Epithelial cell of proximal tubule (primary cell): ENCODE measurements around the gene TOPORS. TPM values are rescaled to one million over a fixed set of nuclear protein-coding genes. Genes with fewer than 3 reads are reported as not detected.

Experiments
- DNase-seq: peaks from one replicate; pipeline ENCODE4 v3.0.0-alpha.2; 2011; ENCODE audit warnings: low read depth
- H3K4me3 ChIP-seq: 2 replicates; pipeline ENCODE4 v1.5.1; 2011; ENCODE audit warnings: low read depth, mild to moderate bottlenecking, low read length
- CTCF ChIP-seq: conservative IDR thresholded peaks from 2 replicates; pipeline ENCODE4 v1.5.1; 2012; ENCODE audit warnings: low read depth, mild to moderate bottlenecking, low read length
- total RNA-seq: library from RNA; depleted of rRNA; stranded (reverse); fragments of >200 nt; gene quantifications from 2 replicates; pipeline ENCODE4 v1.2.3, GENCODE V29; 2015

The TOPORS gene
- total RNA-seq, 1 donor from 2014 or later: 18.5 TPM

DNA sequence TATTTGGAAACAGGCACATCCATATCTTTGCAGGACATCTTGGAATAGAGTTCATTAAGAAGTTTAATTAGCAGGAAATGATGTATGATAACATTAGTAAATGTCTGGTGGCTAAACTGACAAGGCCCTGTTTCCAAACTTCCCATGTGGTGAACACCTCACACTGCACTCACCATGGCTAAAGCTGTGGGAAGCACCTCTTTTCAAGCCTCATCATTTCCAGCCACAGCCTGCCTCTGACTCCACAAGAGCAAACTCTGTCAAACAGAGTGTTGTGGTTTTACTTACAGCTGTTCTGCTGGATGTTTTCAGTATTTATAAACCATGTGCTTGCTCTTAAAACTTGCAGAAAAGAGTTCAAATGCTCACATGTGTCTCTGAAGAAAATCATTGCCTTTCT is 35.5 kb upstream of the TOPORS start:
- no peak for DNase-seq
- no peak overlapping the region for H3K4me3 ChIP-seq
- TF ChIP-seq CTCF: no peak

DNA sequence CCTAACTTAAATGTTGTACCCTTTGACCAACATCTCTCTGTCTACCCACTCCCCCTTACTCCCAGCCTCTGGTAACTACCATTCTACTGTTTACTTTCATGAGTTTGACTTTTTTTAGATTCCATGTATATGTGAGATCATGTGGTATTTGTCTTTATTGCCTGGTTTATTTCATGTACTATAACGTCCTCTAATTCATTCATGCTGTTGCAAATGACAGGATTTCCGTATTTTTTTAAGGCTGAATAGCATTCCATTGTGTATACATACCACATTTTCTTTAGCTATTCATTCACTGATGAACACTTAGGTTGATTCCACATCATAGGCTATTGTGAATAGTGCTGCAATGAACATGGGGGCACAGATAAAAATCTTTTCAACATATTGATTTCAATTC is 32.4 kb upstream of the TOPORS start:
- no peak overlapping the region for H3K4me3 ChIP-seq
- TF ChIP-seq CTCF: no peak
- DNase-seq: no peak

- DNase-seq: no peak
- H3K4me3 ChIP-seq: no peak overlapping the region
- TF ChIP-seq CTCF: peak; percentile 81
Observed at GRCh38 chr9:32581512-32582143, 29.2 kb upstream of the TOPORS start.

GRCh38 chr9:32580631-32581300 is 28.4 kb upstream of the TOPORS start:
- no peak overlapping the region for H3K4me3 ChIP-seq
- TF ChIP-seq CTCF: no peak
- DNase-seq: no peak

DNA sequence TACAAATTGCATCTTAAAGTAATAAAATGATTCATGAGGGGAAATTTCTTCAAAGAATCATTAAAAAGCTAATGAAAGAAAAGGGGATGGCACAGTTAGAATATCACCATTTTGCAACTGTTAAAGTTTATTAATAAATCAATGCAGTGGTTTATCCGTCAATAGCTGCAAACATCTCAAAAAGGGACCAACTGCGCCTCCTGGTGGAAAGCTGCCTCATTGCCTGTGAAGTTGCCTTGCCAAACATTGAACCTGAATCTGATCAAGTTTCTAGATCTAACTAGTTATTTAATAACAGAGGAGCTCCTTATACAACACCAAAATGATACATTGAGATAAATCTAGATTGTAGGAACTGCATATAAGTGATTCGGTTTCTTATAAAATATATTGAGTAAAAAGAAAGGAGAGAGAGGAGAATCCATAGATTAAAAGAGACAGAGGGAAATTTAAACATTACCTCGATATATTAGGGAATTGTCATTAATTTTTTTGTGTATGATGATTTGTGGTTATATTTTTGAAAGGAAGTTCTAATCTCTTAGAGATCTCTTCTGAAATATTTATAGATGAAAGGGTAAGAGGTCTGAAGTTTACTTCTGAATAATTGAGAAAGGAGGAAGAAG is 27.4 kb upstream of the TOPORS start:
- DNase-seq: no peak
- no peak overlapping the region for H3K4me3 ChIP-seq
- TF ChIP-seq CTCF: peak; percentile 99

- no peak for DNase-seq
- TF ChIP-seq CTCF: peak; percentile 5
- H3K4me3 ChIP-seq: peak overlapping the region; percentile 6
Observed at GRCh38 chr9:32578976-32579375, 26.6 kb upstream of the TOPORS start.

DNA sequence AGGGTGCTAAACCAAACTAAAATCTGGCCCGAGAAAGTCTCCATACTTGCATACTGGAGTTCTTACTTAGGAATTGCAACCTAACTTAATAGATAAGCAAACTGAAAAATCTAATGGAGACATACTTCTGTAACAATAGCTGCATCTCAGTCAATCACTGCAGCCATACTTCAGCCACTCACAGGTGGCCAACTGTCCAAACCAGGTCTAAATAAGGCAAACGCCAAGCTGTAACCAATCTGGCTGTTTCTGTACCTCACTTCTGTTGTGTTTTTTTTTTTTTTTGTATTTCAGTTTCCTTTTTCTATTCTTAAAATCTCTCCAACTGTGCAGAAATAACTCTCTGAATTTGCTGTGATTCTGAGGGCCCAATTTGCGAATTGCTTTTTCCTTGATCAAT is 24.9 kb upstream of the TOPORS start:
- TF ChIP-seq CTCF: no peak
- no peak overlapping the region for H3K4me3 ChIP-seq
- DNase-seq: no peak
